NK-92 (cell line): ENCODE measurements around the gene OXNAD1.

ENCODE experiments used
- DNase-seq: peaks from one replicate; lab custom pipeline; 2025; ENCODE audit not compliant: unreplicated experiment; lab: John Stamatoyannopoulos, UW

Gene OXNAD1

GRCh38 chr3:16277471-16277870 lies 12.5 kb downstream of the OXNAD1 start:
- DNase-seq: no peak

GRCh38 chr3:16279010-16279801 lies 14.2 kb downstream of the OXNAD1 start:
- DNase-seq: no peak

GRCh38 chr3:16280671-16281070 lies 15.7 kb downstream of the OXNAD1 start:
- DNase-seq: no peak

GRCh38 chr3:16284633-16285032 lies 19.6 kb downstream of the OXNAD1 start:
- DNase-seq: no peak

- peak; percentile 16 for DNase-seq
These were observed 21.1 kb downstream of the OXNAD1 start for GRCh38 chr3:16286161-16286560.

GRCh38 chr3:16286751-16287543 lies 21.9 kb downstream of the OXNAD1 start:
- no peak for DNase-seq

GRCh38 chr3:16288664-16289063 lies 23.7 kb downstream of the OXNAD1 start:
- DNase-seq: no peak

- no peak for DNase-seq
These were observed 24.3 kb downstream of the OXNAD1 start for GRCh38 chr3:16289144-16289889.

GRCh38 chr3:16290007-16290826 lies 25.2 kb downstream of the OXNAD1 start:
- DNase-seq: no peak

- DNase-seq: no peak
These were observed 25.8 kb downstream of the OXNAD1 start for GRCh38 chr3:16290827-16291196.

- no peak for DNase-seq
These were observed 29.8 kb downstream of the OXNAD1 start for GRCh38 chr3:16294844-16295243.

GRCh38 chr3:16295298-16295890 lies 30.4 kb downstream of the OXNAD1 start:
- DNase-seq: no peak

- DNase-seq: no peak
These were observed 33.2 kb downstream of the OXNAD1 start for GRCh38 chr3:16297997-16298885.

- no peak for DNase-seq
These were observed 33.9 kb downstream of the OXNAD1 start for GRCh38 chr3:16298891-16299290.

- no peak for DNase-seq
These were observed 34.7 kb downstream of the OXNAD1 start for GRCh38 chr3:16299746-16300145.

GRCh38 chr3:16300307-16300706 lies 35.3 kb downstream of the OXNAD1 start:
- no peak for DNase-seq

GRCh38 chr3:16300881-16301359 lies 35.9 kb downstream of the OXNAD1 start:
- no peak for DNase-seq

GRCh38 chr3:16301507-16301906 lies 36.5 kb downstream of the OXNAD1 start:
- no peak for DNase-seq

- no peak for DNase-seq
These were observed 37.1 kb downstream of the OXNAD1 start for GRCh38 chr3:16302082-16302631.
